BLaER1 treated with 17β-estradiol and CSF1 and Interleukin-3, amounts not matched to agents 10 nM and 100 nM (cell line): ENCODE results near the gene CACNA1E.

Experiments
- H3K27ac ChIP-seq, 11 experiments: shearing (Covaris generic); formaldehyde crosslinking; 2 replicates each; pipeline ENCODE4 v1.8.1; 2022
- H3K27me3 ChIP-seq, 11 experiments: shearing (Covaris generic); formaldehyde crosslinking; 2 replicates each; pipeline ENCODE4 v1.8.1; 2022
- H3K36me3 ChIP-seq, 11 experiments: shearing (Covaris generic); formaldehyde crosslinking; 2 replicates each; pipeline ENCODE4 v1.8.1; 2022
- H3K4me1 ChIP-seq, 10 experiments: shearing (Covaris generic); formaldehyde crosslinking; 2 replicates each; pipeline ENCODE4 v1.8.1; 2022
- H3K4me2 ChIP-seq, 11 experiments: shearing (Covaris generic); formaldehyde crosslinking; 2 replicates each; pipeline ENCODE4 v1.8.1; 2022
- H3K4me3 ChIP-seq, 10 experiments: shearing (Covaris generic); formaldehyde crosslinking; 2 replicates each; pipeline ENCODE4 v1.8.1; 2022
- H3K9ac ChIP-seq, 11 experiments: shearing (Covaris generic); formaldehyde crosslinking; 2 replicates each; pipeline ENCODE4 v1.8.1; 2022
- H3K9me3 ChIP-seq, 11 experiments: shearing (Covaris generic); formaldehyde crosslinking; replicated peaks in 1 of 11; 2 replicates each; pipeline ENCODE4 v1.8.1; 2022
- H4K20me1 ChIP-seq, 11 experiments: shearing (Covaris generic); formaldehyde crosslinking; 2 replicates each; pipeline ENCODE4 v1.8.1; 2022
- Cebpa-rat ChIP-seq, 11 experiments: shearing (Covaris generic); IDR thresholded peaks; 2 replicates each; pipeline ENCODE4 v1.8.1; 2022

Gene CACNA1E

DNA sequence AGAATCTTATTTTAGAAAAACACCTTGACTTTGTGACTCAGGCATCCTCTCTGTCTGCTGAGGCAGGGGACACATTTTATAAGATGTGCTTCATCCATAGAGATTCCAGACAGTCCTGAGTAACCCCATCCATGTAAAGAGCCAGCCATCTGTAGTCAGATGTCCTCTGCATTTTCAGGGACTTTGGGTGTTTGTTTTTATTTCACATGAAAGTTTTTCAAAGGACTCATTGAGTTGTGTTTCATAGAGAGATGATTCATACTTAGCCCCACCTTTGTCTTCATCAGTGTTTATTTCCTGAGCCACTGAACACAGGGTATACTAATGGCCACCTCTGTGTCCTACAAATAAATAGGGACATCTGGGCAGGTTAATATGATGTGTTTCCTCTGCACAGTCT is 280.4 kb downstream of the CACNA1E start:
- no peak overlapping the region for H3K27ac ChIP-seq
- no peaks in the 10 kb centered on the region for H3K36me3 ChIP-seq
- H3K27me3 ChIP-seq: no peaks in the 10 kb centered on the region
- TF ChIP-seq Cebpa-rat (IDR thresholded peaks at IDR 0.05): no peak
- H3K4me3 ChIP-seq: no peak overlapping the region
- H3K9me3 ChIP-seq: no peaks in the 10 kb centered on the region
- no peak overlapping the region for H3K9ac ChIP-seq
- no peak overlapping the region for H3K4me2 ChIP-seq
- no peaks in the 10 kb centered on the region for H3K4me1 ChIP-seq
- H4K20me1 ChIP-seq: no peaks in the 10 kb centered on the region

DNA sequence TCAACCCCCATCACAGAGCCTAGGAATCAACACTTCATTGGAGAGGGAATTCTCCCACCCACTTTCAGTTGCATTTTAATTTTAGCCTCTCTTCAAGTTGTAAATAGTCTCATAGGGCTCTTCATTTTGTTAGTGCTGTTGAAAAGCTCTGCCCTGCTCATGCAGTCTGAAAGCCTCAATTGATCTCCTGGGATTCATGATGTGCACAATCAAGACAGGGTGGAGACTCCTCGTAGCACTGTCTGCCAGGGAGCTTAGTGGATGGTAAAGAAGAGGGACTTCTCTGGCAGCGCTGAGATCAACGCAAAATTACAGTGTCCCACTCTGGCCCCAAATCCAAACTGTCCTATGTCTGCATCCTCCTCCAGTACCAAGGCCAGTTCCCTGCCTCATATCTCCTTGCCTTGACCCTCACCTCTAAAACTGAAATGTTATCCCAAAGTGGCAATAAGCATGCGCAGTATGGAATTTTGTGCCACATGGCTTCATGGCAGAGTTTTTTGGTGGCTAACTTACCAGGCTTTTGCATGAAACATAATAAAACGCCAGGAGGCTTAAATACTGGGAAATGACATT is 282.2 kb downstream of the CACNA1E start:
- Histone ChIP-seq H3K27ac (no peak overlapping the region), H3K4me3 (no peak overlapping the region), H3K27me3 (no peaks in the 10 kb centered on the region), H4K20me1 (no peaks in the 10 kb centered on the region), H3K9me3 (no peaks in the 10 kb centered on the region), H3K4me1 (no peaks in the 10 kb centered on the region), H3K4me2 (no peak overlapping the region), H3K36me3 (no peaks in the 10 kb centered on the region), H3K9ac (no peak overlapping the region)
- TF ChIP-seq Cebpa-rat (IDR thresholded peaks at IDR 0.05): no peak

DNA sequence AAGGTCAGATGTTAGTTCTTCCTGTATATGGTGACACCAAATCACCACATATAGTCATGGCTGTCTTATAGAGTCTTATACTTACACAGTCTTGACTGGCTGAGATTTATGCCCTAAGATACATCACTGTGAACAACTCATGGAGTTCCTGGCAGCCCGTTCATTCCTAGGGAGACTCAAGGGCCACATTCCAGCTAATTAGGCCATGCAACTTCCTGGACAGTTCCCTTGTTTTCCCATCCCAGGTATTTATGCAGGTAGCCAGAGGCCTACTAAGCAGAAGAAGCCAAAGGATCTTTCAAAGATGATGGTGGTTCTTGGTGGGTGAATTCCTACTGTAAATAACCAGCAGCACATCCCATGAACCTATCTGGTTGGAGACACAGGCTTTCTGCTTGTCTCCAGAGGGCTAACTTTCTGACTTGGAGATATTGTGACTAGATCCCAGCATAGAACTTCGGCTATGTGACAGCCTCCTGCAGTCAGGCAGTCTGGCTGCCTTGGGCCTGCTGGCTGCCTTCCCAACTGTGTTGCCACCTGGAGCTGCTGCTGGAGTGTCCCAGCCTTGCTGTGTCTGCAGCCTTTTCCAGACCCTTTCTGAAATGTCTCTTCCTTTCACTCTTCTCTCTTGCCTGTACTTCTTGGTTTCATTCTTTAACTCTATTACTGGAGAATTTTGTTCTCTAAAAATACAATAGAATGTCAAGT is 283.8 kb downstream of the CACNA1E start:
- Histone ChIP-seq H3K4me2 (no peak overlapping the region), H3K27ac (no peak overlapping the region), H3K4me3 (no peak overlapping the region), H4K20me1 (no peaks in the 10 kb centered on the region), H3K9me3 (no peaks in the 10 kb centered on the region), H3K27me3 (no peaks in the 10 kb centered on the region), H3K9ac (no peak overlapping the region), H3K4me1 (no peaks in the 10 kb centered on the region), H3K36me3 (no peaks in the 10 kb centered on the region)
- no peak for TF ChIP-seq Cebpa-rat (IDR thresholded peaks at IDR 0.05)

DNA sequence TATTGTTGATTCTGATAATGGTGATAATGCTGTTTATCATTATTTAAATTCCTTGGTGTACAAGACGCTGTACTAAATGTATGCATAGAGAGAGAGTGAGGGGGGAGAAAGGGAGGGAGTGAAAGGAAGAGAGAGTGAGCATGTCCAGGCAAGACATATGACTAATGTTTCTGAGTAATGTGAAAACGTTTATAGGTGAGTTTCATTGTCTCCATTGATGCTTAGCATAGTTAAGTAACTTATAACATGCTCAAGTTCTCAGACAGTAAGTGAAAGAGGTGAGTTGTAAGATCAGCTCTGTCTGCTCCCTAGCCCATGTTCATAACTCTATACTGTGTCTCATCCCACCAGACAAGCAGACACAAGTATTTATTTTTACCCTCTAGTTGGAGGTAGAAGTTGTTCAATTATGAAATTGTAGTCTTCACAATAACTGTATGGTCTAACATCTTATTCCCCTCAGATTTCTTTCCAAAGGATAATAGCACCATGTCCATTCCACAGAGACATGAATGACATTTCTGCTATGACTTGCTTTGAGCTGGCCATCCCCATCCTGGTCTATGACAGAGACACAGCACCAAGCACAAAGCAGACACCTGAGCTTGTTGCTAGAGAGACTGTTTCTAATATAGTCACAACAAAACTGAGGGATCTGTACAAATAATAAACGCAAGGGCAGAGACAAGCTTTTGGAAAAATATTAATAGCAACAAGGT is 285.1 kb downstream of the CACNA1E start:
- no peak overlapping the region for H3K4me2 ChIP-seq
- no peaks in the 10 kb centered on the region for H3K4me1 ChIP-seq
- H3K4me3 ChIP-seq: no peak overlapping the region
- H4K20me1 ChIP-seq: no peaks in the 10 kb centered on the region
- no peak for TF ChIP-seq Cebpa-rat (IDR thresholded peaks at IDR 0.05)
- no peaks in the 10 kb centered on the region for H3K9me3 ChIP-seq
- no peaks in the 10 kb centered on the region for H3K27me3 ChIP-seq
- no peak overlapping the region for H3K9ac ChIP-seq
- H3K36me3 ChIP-seq: no peaks in the 10 kb centered on the region
- no peak overlapping the region for H3K27ac ChIP-seq

DNA sequence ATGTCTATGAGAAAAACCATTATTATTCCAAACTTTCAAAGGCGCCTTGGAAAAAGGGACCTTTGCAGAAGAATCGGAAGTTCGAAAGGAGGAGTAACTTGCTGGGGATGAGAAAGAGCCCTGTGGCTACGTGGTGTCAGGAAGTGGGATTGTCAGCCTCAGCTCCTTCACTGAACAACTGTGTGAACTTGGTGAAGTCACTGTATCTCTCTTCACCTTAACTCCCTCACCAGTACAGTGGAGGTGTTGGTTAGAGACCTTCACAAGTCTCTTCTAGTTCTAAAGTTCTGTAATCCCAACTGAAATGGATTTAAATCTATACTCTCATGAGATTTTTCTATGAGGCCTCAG is 285.6 kb downstream of the CACNA1E start:
- Histone ChIP-seq H3K4me2 (no peak overlapping the region), H3K9me3 (no peaks in the 10 kb centered on the region), H3K4me1 (no peaks in the 10 kb centered on the region), H3K27me3 (no peaks in the 10 kb centered on the region), H3K4me3 (no peak overlapping the region), H4K20me1 (no peaks in the 10 kb centered on the region), H3K36me3 (no peaks in the 10 kb centered on the region), H3K9ac (no peak overlapping the region), H3K27ac (no peak overlapping the region)
- TF ChIP-seq Cebpa-rat (IDR thresholded peaks at IDR 0.05): no peak

DNA sequence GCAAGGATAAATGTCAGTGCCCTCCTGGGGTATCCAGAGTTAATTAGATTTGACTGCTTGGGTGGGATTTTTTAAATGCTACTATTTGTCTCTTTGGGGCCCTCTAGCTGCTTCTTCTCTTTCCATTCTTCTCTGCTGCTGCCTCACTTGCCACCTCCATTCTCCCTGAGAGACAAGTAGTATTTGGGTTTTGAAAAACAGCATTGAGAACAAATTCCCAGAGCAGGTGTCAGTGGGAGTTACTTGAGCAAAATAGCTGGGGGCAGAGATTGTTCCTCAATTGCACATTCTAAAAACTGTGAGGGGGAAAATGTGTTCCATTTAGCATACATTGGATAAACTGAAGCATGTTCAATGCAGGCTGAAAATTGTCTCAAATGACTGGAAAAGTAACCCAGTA is 286.5 kb downstream of the CACNA1E start:
- no peaks in the 10 kb centered on the region for H4K20me1 ChIP-seq
- no peaks in the 10 kb centered on the region for H3K36me3 ChIP-seq
- H3K27me3 ChIP-seq: no peaks in the 10 kb centered on the region
- no peak overlapping the region for H3K4me3 ChIP-seq
- H3K4me2 ChIP-seq: no peak overlapping the region
- no peak overlapping the region for H3K27ac ChIP-seq
- H3K9ac ChIP-seq: no peak overlapping the region
- no peak for TF ChIP-seq Cebpa-rat (IDR thresholded peaks at IDR 0.05)
- H3K9me3 ChIP-seq: no peaks in the 10 kb centered on the region
- no peaks in the 10 kb centered on the region for H3K4me1 ChIP-seq

DNA sequence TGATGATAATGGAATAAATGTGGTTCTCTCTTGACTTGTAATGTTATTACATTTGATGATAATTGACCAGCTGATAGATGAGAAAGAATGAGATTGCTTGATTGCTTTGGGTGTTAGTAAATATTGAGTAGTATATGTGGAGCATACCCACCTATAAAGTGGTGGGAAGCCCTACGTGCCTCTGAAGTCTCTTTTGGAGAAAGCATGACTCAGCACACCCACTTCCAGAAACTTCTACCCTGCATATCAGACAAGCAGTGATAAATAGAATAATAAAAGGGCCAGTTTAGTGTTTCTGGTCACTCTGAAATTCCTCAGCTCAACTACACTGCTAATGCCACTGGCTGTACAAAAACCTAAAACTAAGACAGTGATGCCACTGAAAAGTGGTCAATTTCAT is 289.4 kb downstream of the CACNA1E start:
- no peak overlapping the region for H3K9ac ChIP-seq
- H3K27ac ChIP-seq: no peak overlapping the region
- H3K36me3 ChIP-seq: no peaks in the 10 kb centered on the region
- H3K27me3 ChIP-seq: no peaks in the 10 kb centered on the region
- H3K9me3 ChIP-seq: no peaks in the 10 kb centered on the region
- no peak for TF ChIP-seq Cebpa-rat (IDR thresholded peaks at IDR 0.05)
- no peak overlapping the region for H3K4me2 ChIP-seq
- H4K20me1 ChIP-seq: no peaks in the 10 kb centered on the region
- no peaks in the 10 kb centered on the region for H3K4me1 ChIP-seq
- no peak overlapping the region for H3K4me3 ChIP-seq

DNA sequence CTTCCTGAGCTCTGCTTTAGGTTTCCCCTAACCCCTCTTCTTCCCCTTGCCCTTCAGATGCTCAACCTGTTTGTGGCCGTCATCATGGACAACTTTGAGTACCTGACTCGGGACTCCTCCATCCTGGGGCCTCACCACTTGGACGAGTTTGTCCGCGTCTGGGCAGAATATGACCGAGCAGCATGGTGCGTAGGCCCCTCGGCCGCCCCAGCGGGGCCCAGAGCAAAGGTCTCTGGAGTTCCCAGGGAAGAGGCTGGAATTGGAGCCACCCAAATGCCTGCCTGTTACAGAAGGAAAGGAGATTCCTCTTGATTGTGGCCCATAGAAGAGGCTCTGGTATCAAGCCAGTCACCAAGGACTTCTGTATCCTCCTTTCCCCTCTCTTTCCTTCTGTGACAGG is 292.7 kb downstream of the CACNA1E start:
- H3K9me3 ChIP-seq: no peaks in the 10 kb centered on the region
- no peak for TF ChIP-seq Cebpa-rat (IDR thresholded peaks at IDR 0.05)
- H4K20me1 ChIP-seq: no peaks in the 10 kb centered on the region
- no peaks in the 10 kb centered on the region for H3K36me3 ChIP-seq
- H3K27ac ChIP-seq: no peak overlapping the region
- no peaks in the 10 kb centered on the region for H3K4me1 ChIP-seq
- H3K4me2 ChIP-seq: no peak overlapping the region
- H3K9ac ChIP-seq: no peak overlapping the region
- no peaks in the 10 kb centered on the region for H3K27me3 ChIP-seq
- no peak overlapping the region for H3K4me3 ChIP-seq

DNA sequence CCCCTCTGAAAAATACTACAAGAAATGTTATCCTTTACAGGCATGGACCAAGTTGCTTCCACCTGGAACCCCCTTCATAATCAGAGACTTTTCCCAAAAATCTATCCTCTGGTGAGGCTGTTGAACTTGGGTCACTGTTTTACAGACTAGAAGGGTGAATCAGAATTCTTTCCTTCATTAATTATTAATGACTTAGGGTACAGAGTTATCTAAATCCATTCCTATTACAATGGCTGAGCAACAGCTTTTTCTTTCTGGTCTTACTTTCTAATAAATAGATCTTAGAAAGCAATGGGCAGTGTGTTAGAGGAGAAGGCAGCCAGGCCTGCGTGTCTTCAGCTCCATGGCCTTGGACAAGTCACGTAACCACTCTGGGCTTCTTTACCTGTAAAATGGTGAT is 294.0 kb downstream of the CACNA1E start:
- Histone ChIP-seq H3K4me2 (no peak overlapping the region), H3K9me3 (no peaks in the 10 kb centered on the region), H3K27ac (no peak overlapping the region), H4K20me1 (no peaks in the 10 kb centered on the region), H3K36me3 (no peaks in the 10 kb centered on the region), H3K27me3 (no peaks in the 10 kb centered on the region), H3K9ac (no peak overlapping the region), H3K4me3 (no peak overlapping the region), H3K4me1 (no peaks in the 10 kb centered on the region)
- no peak for TF ChIP-seq Cebpa-rat (IDR thresholded peaks at IDR 0.05)

DNA sequence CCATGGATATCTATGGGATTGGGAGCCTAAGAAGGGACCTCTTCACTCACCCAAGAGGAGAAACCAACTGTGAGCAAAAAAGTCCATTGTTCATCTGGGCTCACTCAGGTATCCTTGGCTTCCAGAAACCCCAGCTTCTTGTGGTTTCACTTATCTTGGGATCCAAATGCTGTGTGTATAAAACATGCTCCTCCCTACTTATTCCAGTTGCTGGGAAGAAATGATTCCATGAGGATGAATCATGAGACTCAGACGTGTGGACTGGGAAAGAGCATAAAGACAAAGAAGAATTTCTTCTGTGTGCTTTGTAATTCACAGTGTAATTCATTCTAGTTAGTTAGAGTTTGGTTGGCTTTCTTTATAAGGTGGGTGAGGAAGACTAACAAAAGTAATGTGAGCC is 294.5 kb downstream of the CACNA1E start:
- Histone ChIP-seq H4K20me1 (no peaks in the 10 kb centered on the region), H3K4me1 (no peaks in the 10 kb centered on the region), H3K9ac (no peak overlapping the region), H3K36me3 (no peaks in the 10 kb centered on the region), H3K27ac (no peak overlapping the region), H3K9me3 (no peaks in the 10 kb centered on the region), H3K4me3 (no peak overlapping the region), H3K4me2 (no peak overlapping the region), H3K27me3 (no peaks in the 10 kb centered on the region)
- TF ChIP-seq Cebpa-rat (IDR thresholded peaks at IDR 0.05): no peak
